WERI-Rb-1 (cell line): ENCODE measurements around the gene CCDC90B.

Experiments
- DNase-seq: peaks from one replicate; pipeline ENCODE4 v3.0.0-alpha.2; 2020
- H3K27ac ChIP-seq: fragments of 250-450 bp; sonication (Bioruptor Pico); 2 replicates; pipeline ENCODE4 v1.5.1; 2020; ENCODE audit warnings: mild to moderate bottlenecking, moderate library complexity
- H3K27me3 ChIP-seq: fragments of 250-450 bp; sonication (Bioruptor Pico); 2 replicates; pipeline ENCODE4 v1.5.1; 2021; ENCODE audit warnings: mild to moderate bottlenecking, low read depth, moderate library complexity; ENCODE audit not compliant: insufficient read depth, severe bottlenecking
- H3K36me3 ChIP-seq: fragments of 250-450 bp; sonication (Bioruptor Pico); 2 replicates; pipeline ENCODE4 v1.5.1; 2020; ENCODE audit warnings: mild to moderate bottlenecking, moderate library complexity
- H3K4me3 ChIP-seq: 2 replicates; pipeline ENCODE4 v1.5.1; 2011; ENCODE audit warnings: low read depth, mild to moderate bottlenecking, control low read depth, low read length
- H3K9me3 ChIP-seq: fragments of 250-450 bp; sonication (Bioruptor Pico); 2 replicates; pipeline ENCODE4 v1.5.1; 2021; ENCODE audit warnings: mild to moderate bottlenecking, moderate library complexity; ENCODE audit not compliant: severe bottlenecking
- CTCF ChIP-seq: IDR thresholded peaks from 2 replicates; pipeline ENCODE4 v1.5.1; 2011; ENCODE audit warnings: low read depth, mild to moderate bottlenecking, control low read depth, inconsistent platforms, low read length

CCDC90B gene

GRCh38 chr11:83220260-83220659 is 65.9 kb downstream of the CCDC90B start:
- Histone ChIP-seq H3K36me3 (no peaks in the 10 kb centered on the region), H3K27ac (no peak overlapping the region), H3K9me3 (no peaks in the 10 kb centered on the region), H3K4me3 (no peak overlapping the region), H3K27me3 (no peaks in the 10 kb centered on the region)
- DNase-seq = no peak
- TF ChIP-seq CTCF = no peak

DNA sequence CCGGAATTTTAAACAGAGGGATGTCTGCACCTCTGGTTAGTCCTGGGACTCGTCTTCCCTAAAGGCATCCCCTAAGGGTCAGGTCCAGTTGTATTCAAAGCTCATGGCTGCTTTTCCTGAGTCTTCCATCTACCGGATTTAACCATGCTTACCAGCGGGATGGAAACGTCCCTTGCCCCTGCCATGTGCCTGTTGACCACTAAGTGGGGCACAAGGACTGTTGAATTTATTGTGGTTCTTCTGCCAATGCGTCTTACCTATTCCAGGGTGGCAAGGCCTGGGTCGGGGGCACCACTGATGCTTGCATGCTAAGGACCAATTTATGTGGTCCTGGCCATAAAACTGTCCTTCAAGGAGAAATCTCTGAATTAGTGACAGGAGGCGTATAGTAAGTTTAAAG is 67.1 kb downstream of the CCDC90B start:
- DNase-seq = peak; percentile 37

More for the DNA sequence above, 67.1 kb downstream of the CCDC90B start:
- H3K27ac ChIP-seq = no peak overlapping the region
- H3K27me3 ChIP-seq = no peaks in the 10 kb centered on the region
- peak; percentile 65 for TF ChIP-seq CTCF
- H3K4me3 ChIP-seq = no peak overlapping the region
- H3K36me3 ChIP-seq = no peaks in the 10 kb centered on the region
- no peaks in the 10 kb centered on the region for H3K9me3 ChIP-seq
